Caco-2 (cell line): ENCODE measurements around the gene MOB1B. TPM values are rescaled to one million over a fixed set of nuclear protein-coding genes. Genes with fewer than 3 reads are reported as not detected.

ENCODE experiments used
- BruUV-seq: library from RNA; stranded (reverse); fragments of 400-500 nt; replicated peaks from 2 replicates; lab custom pipeline; 2021; lab: Mats Ljungman, UMichigan
- CTCF ChIA-PET: fragments of 300-600 bp; sonication (Branson Sonifier 250); formaldehyde crosslinking; loops from one replicate; lab custom pipeline; 2022; ENCODE audit warnings: antibody characterized with exemption; lab: Charles Lee
- POLR2A ChIA-PET: fragments of 300-600 bp; sonication (Branson Sonifier 250); formaldehyde crosslinking; loops from one replicate; lab custom pipeline; 2022; ENCODE audit warnings: antibody characterized with exemption; lab: Charles Lee
- DNase-seq, 2 experiments: peaks; one replicate each; pipeline versions ENCODE4 v3.0.0 to v3.0.0-alpha.2; 2020 to 2022
- H3K27me3 ChIP-seq: replicated peaks from 2 replicates; pipeline ENCODE4 v1.6.0; 2011; ENCODE audit warnings: low read length; ENCODE audit not compliant: control insufficient read depth, insufficient read depth
- H3K36me3 ChIP-seq: 2 replicates; pipeline ENCODE4 v1.5.1; 2011; ENCODE audit warnings: low read length; ENCODE audit not compliant: control insufficient read depth, insufficient read depth
- H3K4me1 ChIP-seq: fragments of 250-450 bp; sonication (Bioruptor Pico); 2 replicates; pipeline ENCODE4 v1.5.1; 2020; ENCODE audit warnings: mild to moderate bottlenecking
- H3K4me3 ChIP-seq: 2 replicates; pipeline ENCODE4 v1.5.1; 2011; ENCODE audit warnings: low read depth, mild to moderate bottlenecking, control low read depth, low read length
- H3K9me3 ChIP-seq: fragments of 250-450 bp; sonication (Bioruptor Pico); 2 replicates; pipeline ENCODE4 v1.5.1; 2020; ENCODE audit warnings: mild to moderate bottlenecking, moderate library complexity
- H3K27ac Mint-ChIP-seq: one replicate; pipeline ENCODE4 v1.8.0; 2022; ENCODE audit warnings: mixed read lengths; ENCODE audit not compliant: unreplicated experiment
- H3K27me3 Mint-ChIP-seq: one replicate; pipeline ENCODE4 v1.8.0; 2022; ENCODE audit warnings: mixed read lengths; ENCODE audit not compliant: insufficient read depth, unreplicated experiment
- H3K36me3 Mint-ChIP-seq: one replicate; pipeline ENCODE4 v1.8.0; 2022; ENCODE audit warnings: mild to moderate bottlenecking, mixed read lengths; ENCODE audit not compliant: insufficient read depth, unreplicated experiment
- H3K4me1 Mint-ChIP-seq: one replicate; pipeline ENCODE4 v1.8.0; 2022; ENCODE audit warnings: low read depth, mixed read lengths; ENCODE audit not compliant: unreplicated experiment
- H3K4me3 Mint-ChIP-seq: one replicate; pipeline ENCODE4 v1.8.0; 2022; ENCODE audit warnings: mild to moderate bottlenecking, moderate library complexity, mixed read lengths; ENCODE audit not compliant: unreplicated experiment
- H3K9me3 Mint-ChIP-seq: one replicate; pipeline ENCODE4 v1.8.0; 2022; ENCODE audit warnings: mixed read lengths; ENCODE audit not compliant: unreplicated experiment
- intact Hi-C: fragments of 100-400 bp; cut with micrococcal nuclease; formaldehyde crosslinking; loops from one replicate; pipeline ENCODE4 v1.10.0; 2022; ENCODE audit not compliant: unreplicated experiment
- total RNA-seq: library from RNA; stranded (reverse); gene quantifications from 2 replicates; pipeline ENCODE4 v1.2.3, GENCODE V29; 2022
- TF ChIP-seq, protein P1 (sequence below), 2 experiments: fragments of 200-600 bp in 1 of 2; IDR thresholded peaks; 1 replicate in 1 of 2; 2 replicates in 1 of 2; pipeline versions ENCODE4 v1.5.1 to v1.8.0; 2011 to 2022; ENCODE audit warnings: antibody characterized with exemption in 1 of 2, control low read depth in 1 of 2, inconsistent platforms in 1 of 2, low read depth in 1 of 2, low read length in 1 of 2, mild to moderate bottlenecking in 1 of 2, moderate library complexity in 1 of 2; ENCODE audit not compliant: insufficient read depth in 1 of 2, severe bottlenecking in 1 of 2, unreplicated experiment in 1 of 2

Gene MOB1B
- total RNA-seq, 1 experiment from 2014 or later = 23.6 TPM

DNA sequence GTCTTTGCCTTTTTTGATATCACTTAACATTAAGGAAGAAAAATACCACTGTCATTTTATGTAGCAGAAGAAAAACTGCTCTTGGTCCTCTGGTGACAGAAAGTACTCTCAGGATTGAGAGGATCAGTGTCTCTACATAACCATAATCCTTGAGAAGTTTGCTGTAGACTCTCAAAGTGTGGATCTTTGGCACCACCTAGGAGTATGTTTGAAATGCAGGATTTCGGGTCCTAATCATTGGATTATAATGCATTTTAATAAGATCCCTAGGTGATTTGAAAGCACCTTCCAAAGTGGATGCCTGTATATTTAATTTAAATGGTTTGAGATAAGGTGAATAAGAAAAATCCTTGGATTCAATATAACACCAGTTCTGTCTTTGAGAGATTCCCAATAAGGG is 23.2 kb downstream of the MOB1B start:
- no peak overlapping the region for H3K27ac Mint-ChIP-seq

GRCh38 chr4:70925899-70926635 is 23.9 kb downstream of the MOB1B start:
- no TSS peak for BruUV-seq
- intact Hi-C loops = no loop called here
- H3K9me3 ChIP-seq = no peaks in the 10 kb centered on the region
- ChIA-PET CTCF (interaction anchor here (0.5 to 0.7 kb wide), 2 partner anchors 81 kb away, joined by 3 to 4 read pairs; no protein-coding TSS in a partner anchor), POLR2A (no interaction called here)
- H3K27me3 Mint-ChIP-seq = no peaks in the 10 kb centered on the region
- no peak overlapping the region for H3K27ac Mint-ChIP-seq
- H3K4me1 ChIP-seq = no peaks in the 10 kb centered on the region
- no peaks in the 10 kb centered on the region for H3K36me3 ChIP-seq
- H3K27me3 ChIP-seq = no peaks in the 10 kb centered on the region
- no peaks in the 10 kb centered on the region for H3K36me3 Mint-ChIP-seq
- TF ChIP-seq, protein P1, sequence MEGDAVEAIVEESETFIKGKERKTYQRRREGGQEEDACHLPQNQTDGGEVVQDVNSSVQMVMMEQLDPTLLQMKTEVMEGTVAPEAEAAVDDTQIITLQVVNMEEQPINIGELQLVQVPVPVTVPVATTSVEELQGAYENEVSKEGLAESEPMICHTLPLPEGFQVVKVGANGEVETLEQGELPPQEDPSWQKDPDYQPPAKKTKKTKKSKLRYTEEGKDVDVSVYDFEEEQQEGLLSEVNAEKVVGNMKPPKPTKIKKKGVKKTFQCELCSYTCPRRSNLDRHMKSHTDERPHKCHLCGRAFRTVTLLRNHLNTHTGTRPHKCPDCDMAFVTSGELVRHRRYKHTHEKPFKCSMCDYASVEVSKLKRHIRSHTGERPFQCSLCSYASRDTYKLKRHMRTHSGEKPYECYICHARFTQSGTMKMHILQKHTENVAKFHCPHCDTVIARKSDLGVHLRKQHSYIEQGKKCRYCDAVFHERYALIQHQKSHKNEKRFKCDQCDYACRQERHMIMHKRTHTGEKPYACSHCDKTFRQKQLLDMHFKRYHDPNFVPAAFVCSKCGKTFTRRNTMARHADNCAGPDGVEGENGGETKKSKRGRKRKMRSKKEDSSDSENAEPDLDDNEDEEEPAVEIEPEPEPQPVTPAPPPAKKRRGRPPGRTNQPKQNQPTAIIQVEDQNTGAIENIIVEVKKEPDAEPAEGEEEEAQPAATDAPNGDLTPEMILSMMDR (IDR thresholded peaks at IDR 0.05; ENCODE audit: insufficient read depth in 1 of 2, low read depth in 1 of 2, low read length in 1 of 2, severe bottlenecking in 1 of 2, unreplicated experiment in 1 of 2) = no peak
- H3K9me3 Mint-ChIP-seq = no peaks in the 10 kb centered on the region
- H3K4me1 Mint-ChIP-seq = peaks cover 8% of the 10 kb centered on the region
- no peak overlapping the region for H3K4me3 Mint-ChIP-seq
- DNase-seq = no peak
- no peak overlapping the region for H3K4me3 ChIP-seq

More for the DNA sequence above, 23.2 kb downstream of the MOB1B start:
- CTCF ChIA-PET = no interaction called here
- H3K27me3 ChIP-seq = no peaks in the 10 kb centered on the region
- no peaks in the 10 kb centered on the region for H3K27me3 Mint-ChIP-seq
- TF ChIP-seq, protein P1 (IDR thresholded peaks at IDR 0.05; ENCODE audit: insufficient read depth in 1 of 2, low read depth in 1 of 2, low read length in 1 of 2, severe bottlenecking in 1 of 2, unreplicated experiment in 1 of 2) = no peak
- intact Hi-C loops = no loop called here
- H3K4me1 ChIP-seq = no peaks in the 10 kb centered on the region
- no peak for DNase-seq
- H3K36me3 Mint-ChIP-seq = no peaks in the 10 kb centered on the region
- BruUV-seq = no TSS peak
- POLR2A ChIA-PET = no interaction called here
- H3K36me3 ChIP-seq = no peaks in the 10 kb centered on the region
- H3K4me3 Mint-ChIP-seq = no peak overlapping the region
- H3K9me3 Mint-ChIP-seq = no peaks in the 10 kb centered on the region
- no peak overlapping the region for H3K4me3 ChIP-seq
- H3K4me1 Mint-ChIP-seq = peaks cover 8% of the 10 kb centered on the region
- H3K9me3 ChIP-seq = no peaks in the 10 kb centered on the region

DNA sequence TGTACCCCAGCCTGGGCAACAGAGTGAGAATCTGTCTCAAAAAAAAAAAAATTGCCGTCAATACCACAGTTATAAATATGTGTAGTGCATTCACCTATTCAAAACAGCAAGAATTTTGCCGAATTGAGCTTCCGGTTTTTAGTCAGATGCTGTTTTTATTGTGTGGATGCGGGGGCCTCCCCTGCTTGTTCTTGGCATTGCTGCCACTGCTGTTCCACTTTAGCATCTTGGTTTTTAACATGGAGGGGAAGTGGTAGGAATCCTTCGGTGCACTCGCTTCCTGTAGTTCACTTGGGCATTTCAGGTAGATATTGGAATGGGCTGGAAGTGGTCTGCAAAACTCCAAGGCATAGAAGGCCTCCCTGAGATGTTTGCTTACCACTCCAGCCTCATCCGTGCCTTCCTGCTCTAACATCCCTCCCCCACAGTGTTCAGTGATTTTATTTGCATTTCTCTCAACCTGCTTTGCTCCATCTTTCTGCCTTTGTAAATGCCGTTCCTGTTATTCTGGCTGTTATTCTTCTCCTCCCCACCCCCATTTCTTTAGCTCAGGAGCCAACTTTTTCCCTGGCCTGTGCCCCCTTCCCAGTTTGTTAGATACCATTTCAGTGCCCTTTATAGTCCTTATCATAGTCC is 25.5 kb downstream of the MOB1B start:
- no peaks in the 10 kb centered on the region for H3K9me3 ChIP-seq
- POLR2A ChIA-PET = no interaction called here
- Mint-ChIP-seq H3K27me3 (no peaks in the 10 kb centered on the region), H3K27ac (peak overlapping the region; percentile 14), H3K4me3 (no peak overlapping the region), H3K36me3 (no peaks in the 10 kb centered on the region), H3K9me3 (no peaks in the 10 kb centered on the region), H3K4me1 (peaks cover 8% of the 10 kb centered on the region)
- no TSS peak for BruUV-seq
- DNase-seq = no peak
- intact Hi-C loops = no loop called here
- no peaks in the 10 kb centered on the region for H3K4me1 ChIP-seq
- no peaks in the 10 kb centered on the region for H3K27me3 ChIP-seq
- no peaks in the 10 kb centered on the region for H3K36me3 ChIP-seq
- CTCF ChIA-PET = no interaction called here
- no peak overlapping the region for H3K4me3 ChIP-seq
- TF ChIP-seq, protein P1 (IDR thresholded peaks at IDR 0.05; ENCODE audit: insufficient read depth in 1 of 2, low read depth in 1 of 2, low read length in 1 of 2, severe bottlenecking in 1 of 2, unreplicated experiment in 1 of 2) = no peak
